ENCODE results near the gene CCL20. TPM values are rescaled to one million over a fixed set of nuclear protein-coding genes. Genes with fewer than 3 reads are reported as not detected.

CCL20 gene
- polyA plus RNA-seq, 1 donor from 2014 or later: not detected

DNA sequence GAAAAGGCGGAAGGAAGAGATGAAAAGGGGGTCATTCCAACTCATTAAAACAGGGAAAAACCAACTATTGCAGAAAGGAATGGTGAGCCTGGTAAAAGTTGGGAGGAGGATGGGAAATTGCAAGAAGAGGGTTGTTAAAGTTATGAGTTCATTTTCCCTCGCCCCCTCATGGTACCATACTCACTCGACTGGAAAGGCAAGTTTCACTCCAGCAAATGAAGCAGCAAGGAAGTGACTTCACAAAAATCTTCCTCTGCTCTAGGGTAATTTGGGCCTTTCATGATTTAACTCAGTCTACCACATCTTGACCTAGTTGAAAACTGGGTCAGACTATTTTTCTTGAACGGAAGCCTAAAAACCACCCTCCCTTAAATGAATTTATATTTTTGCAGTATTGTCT lies 34.9 kb downstream of the CCL20 start:
- Histone ChIP-seq H3K4me2 (ENCODE audit: low read length) (no peak overlapping the region), H3K9ac (ENCODE audit: low read length) (no peak overlapping the region), H3K4me3 (ENCODE audit: low read length) (no peak overlapping the region), H3K9me3 (ENCODE audit: low read length) (no peaks in the 10 kb centered on the region), H3K27ac (ENCODE audit: low read length) (no peak overlapping the region), H3K36me3 (ENCODE audit: insufficient read depth, low read length) (no peaks in the 10 kb centered on the region), H3K27me3 (ENCODE audit: insufficient read depth, low read depth, low read length) (no peaks in the 10 kb centered on the region), H3F3A (ENCODE audit: insufficient read depth, low read length, poor library complexity, severe bottlenecking) (no peaks in the 10 kb centered on the region), H4K20me1 (ENCODE audit: insufficient read depth) (no peaks in the 10 kb centered on the region), H2AFZ (ENCODE audit: low read depth, low read length) (no peak overlapping the region), H3K9me2 (ENCODE audit: insufficient read depth, low read length) (no peaks in the 10 kb centered on the region), H3K79me2 (replicated peaks; ENCODE audit: insufficient read depth, low read length) (no peaks in the 10 kb centered on the region)
- TF ChIP-seq REST (IDR thresholded peaks at IDR 0.05; ENCODE audit: borderline replicate concordance) (no peak), SMC3 (conservative IDR thresholded peaks at IDR 0.05; ENCODE audit: poor library complexity) (no peak), POLR2AphosphoS5 (IDR thresholded peaks at IDR 0.05) (no peak)
- TF ChIP-seq, protein P1, sequence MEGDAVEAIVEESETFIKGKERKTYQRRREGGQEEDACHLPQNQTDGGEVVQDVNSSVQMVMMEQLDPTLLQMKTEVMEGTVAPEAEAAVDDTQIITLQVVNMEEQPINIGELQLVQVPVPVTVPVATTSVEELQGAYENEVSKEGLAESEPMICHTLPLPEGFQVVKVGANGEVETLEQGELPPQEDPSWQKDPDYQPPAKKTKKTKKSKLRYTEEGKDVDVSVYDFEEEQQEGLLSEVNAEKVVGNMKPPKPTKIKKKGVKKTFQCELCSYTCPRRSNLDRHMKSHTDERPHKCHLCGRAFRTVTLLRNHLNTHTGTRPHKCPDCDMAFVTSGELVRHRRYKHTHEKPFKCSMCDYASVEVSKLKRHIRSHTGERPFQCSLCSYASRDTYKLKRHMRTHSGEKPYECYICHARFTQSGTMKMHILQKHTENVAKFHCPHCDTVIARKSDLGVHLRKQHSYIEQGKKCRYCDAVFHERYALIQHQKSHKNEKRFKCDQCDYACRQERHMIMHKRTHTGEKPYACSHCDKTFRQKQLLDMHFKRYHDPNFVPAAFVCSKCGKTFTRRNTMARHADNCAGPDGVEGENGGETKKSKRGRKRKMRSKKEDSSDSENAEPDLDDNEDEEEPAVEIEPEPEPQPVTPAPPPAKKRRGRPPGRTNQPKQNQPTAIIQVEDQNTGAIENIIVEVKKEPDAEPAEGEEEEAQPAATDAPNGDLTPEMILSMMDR (IDR thresholded peaks at IDR 0.05; ENCODE audit: poor library complexity, severe bottlenecking): no peak

- Histone ChIP-seq H3K27me3 (ENCODE audit: insufficient read depth, low read depth, low read length) (no peaks in the 10 kb centered on the region), H3K9me2 (ENCODE audit: insufficient read depth, low read length) (no peaks in the 10 kb centered on the region), H4K20me1 (ENCODE audit: insufficient read depth) (no peaks in the 10 kb centered on the region), H3K36me3 (ENCODE audit: insufficient read depth, low read length) (no peaks in the 10 kb centered on the region), H3K27ac (ENCODE audit: low read length) (no peak overlapping the region), H3K4me2 (ENCODE audit: low read length) (no peak overlapping the region), H3K9ac (ENCODE audit: low read length) (no peak overlapping the region), H3K4me3 (ENCODE audit: low read length) (no peak overlapping the region), H3F3A (ENCODE audit: insufficient read depth, low read length, poor library complexity, severe bottlenecking) (no peaks in the 10 kb centered on the region), H3K79me2 (replicated peaks; ENCODE audit: insufficient read depth, low read length) (no peaks in the 10 kb centered on the region), H2AFZ (ENCODE audit: low read depth, low read length) (no peak overlapping the region), H3K9me3 (ENCODE audit: low read length) (no peaks in the 10 kb centered on the region)
- no peak for TF ChIP-seq MXI1 (conservative IDR thresholded peaks at IDR 0.05; ENCODE audit: poor library complexity, severe bottlenecking)
- TF ChIP-seq TAF1 (IDR thresholded peaks at IDR 0.05; ENCODE audit: low read depth): no peak
- no peak for TF ChIP-seq SMC3 (conservative IDR thresholded peaks at IDR 0.05; ENCODE audit: poor library complexity)
Observed at GRCh38 chr2:227849906-227850305, 36.3 kb downstream of the CCL20 start.

DNA sequence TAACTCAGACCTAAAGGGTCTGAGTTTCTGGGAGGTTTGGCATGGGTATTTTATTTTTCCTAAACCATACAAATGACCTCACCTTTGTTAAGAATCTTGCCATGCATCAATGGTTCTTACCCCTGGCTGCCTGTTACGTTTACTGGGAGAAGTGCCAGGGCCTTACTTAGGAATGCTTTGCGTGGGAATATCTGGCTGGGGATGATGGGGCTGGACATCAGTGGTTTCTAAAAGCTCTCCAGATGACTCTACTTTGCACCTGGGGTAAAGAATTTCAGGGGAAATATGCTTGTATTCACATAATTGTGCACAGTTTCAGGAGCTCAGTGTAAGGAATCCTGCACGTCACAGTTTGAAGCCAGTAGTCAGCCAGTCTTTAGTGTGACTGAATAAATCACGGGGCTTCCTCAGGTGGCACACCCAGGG lies 39.6 kb downstream of the CCL20 start:
- Histone ChIP-seq H3K4me2 (ENCODE audit: low read length) (no peak overlapping the region), H3K9me2 (ENCODE audit: insufficient read depth, low read length) (no peaks in the 10 kb centered on the region), H3K9me3 (ENCODE audit: low read length) (no peaks in the 10 kb centered on the region), H3F3A (ENCODE audit: insufficient read depth, low read length, poor library complexity, severe bottlenecking) (no peaks in the 10 kb centered on the region), H3K27me3 (ENCODE audit: insufficient read depth, low read depth, low read length) (no peaks in the 10 kb centered on the region), H4K20me1 (ENCODE audit: insufficient read depth) (no peaks in the 10 kb centered on the region), H3K9ac (ENCODE audit: low read length) (no peak overlapping the region), H3K4me3 (ENCODE audit: low read length) (no peak overlapping the region), H3K27ac (ENCODE audit: low read length) (no peak overlapping the region), H3K79me2 (replicated peaks; ENCODE audit: insufficient read depth, low read length) (no peaks in the 10 kb centered on the region), H2AFZ (ENCODE audit: low read depth, low read length) (no peak overlapping the region), H3K36me3 (ENCODE audit: insufficient read depth, low read length) (no peaks in the 10 kb centered on the region)
- TF ChIP-seq MXI1 (conservative IDR thresholded peaks at IDR 0.05; ENCODE audit: poor library complexity, severe bottlenecking) (no peak), EZH2 (IDR thresholded peaks at IDR 0.05; ENCODE audit: borderline replicate concordance, insufficient read depth, low read length, poor library complexity, severe bottlenecking) (no peak), TAF1 (IDR thresholded peaks at IDR 0.05; ENCODE audit: low read depth) (no peak), REST (IDR thresholded peaks at IDR 0.05; ENCODE audit: borderline replicate concordance) (no peak), SMC3 (conservative IDR thresholded peaks at IDR 0.05; ENCODE audit: poor library complexity) (no peak), EP300 (conservative IDR thresholded peaks at IDR 0.05; ENCODE audit: poor library complexity, severe bottlenecking) (no peak)
- TF ChIP-seq, protein P1 (IDR thresholded peaks at IDR 0.05; ENCODE audit: poor library complexity, severe bottlenecking): no peak
